HEK293 (cell line): Measurements from ENCODE around the gene KCNK7.

Experiments used
- CTCF ChIA-PET: fragments of 350-600 bp; formaldehyde crosslinking; extraction: SDS; loops from one replicate; lab custom pipeline; 2021; ENCODE audit warnings: antibody characterized with exemption; lab: Yijun Ruan, JAX
- POLR2A ChIA-PET: fragments of 300-600 bp; formaldehyde crosslinking; extraction: SDS; loops from one replicate; lab custom pipeline; 2020; ENCODE audit warnings: antibody characterized with exemption, inconsistent platforms; lab: Yijun Ruan, JAX
- H3K27ac ChIP-seq: fragments of 200-500 bp; sonication (Bioruptor generic); 2 replicates; pipeline ENCODE4 v1.5.1; 2014; ENCODE audit warnings: low read depth, low read length, control low read depth, inconsistent platforms; ENCODE audit errors: extremely low read depth
- H3K36me3 ChIP-seq, 2 experiments: fragments of 200-500 bp in 1 of 2; sonication (Bioruptor generic) in 1 of 2; 1 replicate in 1 of 2; 2 replicates in 1 of 2; pipeline ENCODE4 v1.5.1; 2014 to 2017; ENCODE audit warnings: inconsistent platforms in 2 of 2, low read length in 2 of 2; ENCODE audit not compliant: control insufficient read depth in 2 of 2, insufficient read depth in 1 of 2
- H3K4me1 ChIP-seq: fragments of 200-500 bp; sonication (Bioruptor generic); 2 replicates; pipeline ENCODE4 v1.5.1; 2014; ENCODE audit warnings: mild to moderate bottlenecking, low read length, inconsistent platforms; ENCODE audit not compliant: control insufficient read depth, insufficient read depth
- H3K4me3 ChIP-seq: 2 replicates; pipeline ENCODE4 v1.5.1; 2011; ENCODE audit warnings: low read depth, mild to moderate bottlenecking, control low read depth, low read length, moderate library complexity
- H3K9me3 ChIP-seq: fragments of 200-500 bp; sonication (Bioruptor generic); 2 replicates; pipeline ENCODE4 v1.5.1; 2014; ENCODE audit warnings: low read depth, low read length, inconsistent platforms; ENCODE audit not compliant: control insufficient read depth, insufficient read depth
- MYNN ChIP-seq: fragments of 450-650 bp; formaldehyde crosslinking; IDR thresholded peaks from 2 replicates; pipeline ENCODE4 v1.5.1; 2016; ENCODE audit warnings: missing biosample characterization, missing genetic modification characterization, borderline replicate concordance
- ZNF341 ChIP-seq: fragments of 450-650 bp; formaldehyde crosslinking; IDR thresholded peaks from 2 replicates; pipeline ENCODE4; 2016; ENCODE audit warnings: low read depth, missing biosample characterization, missing genetic modification characterization
- ZNF391 ChIP-seq: fragments of 450-650 bp; formaldehyde crosslinking; IDR thresholded peaks from 2 replicates; pipeline ENCODE4 v1.5.1; 2016; ENCODE audit warnings: low read depth, missing biosample characterization, missing genetic modification characterization, borderline replicate concordance
- ZNF521 ChIP-seq: fragments of 450-650 bp; formaldehyde crosslinking; IDR thresholded peaks from 2 replicates; pipeline ENCODE4 v1.5.1; 2017; ENCODE audit warnings: missing biosample characterization, mild to moderate bottlenecking, missing genetic modification characterization
- ZNF654 ChIP-seq: fragments of 450-650 bp; formaldehyde crosslinking; IDR thresholded peaks from 2 replicates; pipeline ENCODE4 v1.5.1; 2016; ENCODE audit warnings: low read depth, missing biosample characterization, missing genetic modification characterization
- ZNF670 ChIP-seq: fragments of 450-650 bp; formaldehyde crosslinking; IDR thresholded peaks from 2 replicates; pipeline ENCODE4 v1.5.1; 2016; ENCODE audit warnings: missing biosample characterization, missing genetic modification characterization, low read depth
- TF ChIP-seq, protein P1 (sequence below): fragments of 450-650 bp; formaldehyde crosslinking; conservative IDR thresholded peaks from 2 replicates; pipeline ENCODE4 v1.5.1; 2016; ENCODE audit warnings: low read depth, missing biosample characterization, missing genetic modification characterization
- TF ChIP-seq, protein P2 (sequence below): fragments of 450-650 bp; formaldehyde crosslinking; IDR thresholded peaks from 2 replicates; pipeline ENCODE4 v1.5.1; 2017; ENCODE audit warnings: missing biosample characterization, missing genetic modification characterization
- TF ChIP-seq, protein P3 (sequence below): fragments of 450-650 bp; formaldehyde crosslinking; IDR thresholded peaks from 2 replicates; pipeline ENCODE4 v1.5.1; 2016; ENCODE audit warnings: missing biosample characterization, missing genetic modification characterization
- TF ChIP-seq, protein P4 (sequence below): fragments of 450-650 bp; formaldehyde crosslinking; IDR thresholded peaks from 2 replicates; pipeline ENCODE4 v1.5.0; 2017; ENCODE audit warnings: missing biosample characterization, missing genetic modification characterization, borderline replicate concordance

KCNK7 gene

DNA sequence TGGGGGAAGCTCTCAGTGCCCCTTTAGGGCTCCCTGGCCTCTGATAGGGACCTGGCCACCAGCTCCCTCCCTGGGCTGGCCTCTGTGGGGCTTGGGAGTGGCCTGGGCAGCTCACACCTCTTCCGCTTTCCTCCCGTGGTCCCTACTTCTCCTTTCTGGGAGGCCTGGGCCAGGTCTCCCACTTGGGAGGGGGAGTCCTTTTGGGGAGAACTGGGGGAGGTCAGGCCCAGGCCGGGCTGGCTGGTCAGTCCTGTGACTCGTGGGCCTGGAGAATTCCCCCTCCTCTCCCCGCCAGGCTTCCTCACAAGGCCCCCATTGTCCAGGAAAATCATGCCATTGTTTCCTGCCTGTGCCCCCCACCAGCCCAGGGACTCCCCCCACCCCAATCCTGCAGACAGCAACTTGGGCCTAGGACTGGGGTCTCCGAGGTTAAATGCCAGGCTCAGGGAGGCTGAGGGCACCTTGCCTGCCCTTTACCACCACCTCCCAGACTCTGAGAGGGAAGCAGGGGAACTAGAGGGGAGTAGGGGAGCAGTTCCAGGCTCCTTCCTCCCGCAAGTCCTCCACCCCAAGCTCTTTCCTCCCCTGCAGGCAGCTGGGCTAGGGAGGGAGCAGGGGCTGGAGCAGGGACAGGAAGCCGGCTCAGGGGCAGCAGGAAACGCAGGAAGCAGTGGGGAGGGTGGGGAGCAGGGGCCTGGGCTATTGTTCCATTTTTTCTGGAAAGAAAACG is 15.6 kb upstream of the KCNK7 start (continued):
- TF ChIP-seq, protein P1, sequence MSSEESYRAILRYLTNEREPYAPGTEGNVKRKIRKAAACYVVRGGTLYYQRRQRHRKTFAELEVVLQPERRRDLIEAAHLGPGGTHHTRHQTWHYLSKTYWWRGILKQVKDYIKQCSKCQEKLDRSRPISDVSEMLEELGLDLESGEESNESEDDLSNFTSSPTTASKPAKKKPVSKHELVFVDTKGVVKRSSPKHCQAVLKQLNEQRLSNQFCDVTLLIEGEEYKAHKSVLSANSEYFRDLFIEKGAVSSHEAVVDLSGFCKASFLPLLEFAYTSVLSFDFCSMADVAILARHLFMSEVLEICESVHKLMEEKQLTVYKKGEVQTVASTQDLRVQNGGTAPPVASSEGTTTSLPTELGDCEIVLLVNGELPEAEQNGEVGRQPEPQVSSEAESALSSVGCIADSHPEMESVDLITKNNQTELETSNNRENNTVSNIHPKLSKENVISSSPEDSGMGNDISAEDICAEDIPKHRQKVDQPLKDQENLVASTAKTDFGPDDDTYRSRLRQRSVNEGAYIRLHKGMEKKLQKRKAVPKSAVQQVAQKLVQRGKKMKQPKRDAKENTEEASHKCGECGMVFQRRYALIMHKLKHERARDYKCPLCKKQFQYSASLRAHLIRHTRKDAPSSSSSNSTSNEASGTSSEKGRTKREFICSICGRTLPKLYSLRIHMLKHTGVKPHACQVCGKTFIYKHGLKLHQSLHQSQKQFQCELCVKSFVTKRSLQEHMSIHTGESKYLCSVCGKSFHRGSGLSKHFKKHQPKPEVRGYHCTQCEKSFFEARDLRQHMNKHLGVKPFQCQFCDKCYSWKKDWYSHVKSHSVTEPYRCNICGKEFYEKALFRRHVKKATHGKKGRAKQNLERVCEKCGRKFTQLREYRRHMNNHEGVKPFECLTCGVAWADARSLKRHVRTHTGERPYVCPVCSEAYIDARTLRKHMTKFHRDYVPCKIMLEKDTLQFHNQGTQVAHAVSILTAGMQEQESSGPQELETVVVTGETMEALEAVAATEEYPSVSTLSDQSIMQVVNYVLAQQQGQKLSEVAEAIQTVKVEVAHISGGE (tag by site-specific recombination), result no peak
- TF ChIP-seq ZNF521 (no peak), ZNF391 (tag by site-specific recombination) (no peak), MYNN (tag by site-specific recombination) (no peak), ZNF341 (tag by site-specific recombination) (no peak)
- TF ChIP-seq, protein P2, sequence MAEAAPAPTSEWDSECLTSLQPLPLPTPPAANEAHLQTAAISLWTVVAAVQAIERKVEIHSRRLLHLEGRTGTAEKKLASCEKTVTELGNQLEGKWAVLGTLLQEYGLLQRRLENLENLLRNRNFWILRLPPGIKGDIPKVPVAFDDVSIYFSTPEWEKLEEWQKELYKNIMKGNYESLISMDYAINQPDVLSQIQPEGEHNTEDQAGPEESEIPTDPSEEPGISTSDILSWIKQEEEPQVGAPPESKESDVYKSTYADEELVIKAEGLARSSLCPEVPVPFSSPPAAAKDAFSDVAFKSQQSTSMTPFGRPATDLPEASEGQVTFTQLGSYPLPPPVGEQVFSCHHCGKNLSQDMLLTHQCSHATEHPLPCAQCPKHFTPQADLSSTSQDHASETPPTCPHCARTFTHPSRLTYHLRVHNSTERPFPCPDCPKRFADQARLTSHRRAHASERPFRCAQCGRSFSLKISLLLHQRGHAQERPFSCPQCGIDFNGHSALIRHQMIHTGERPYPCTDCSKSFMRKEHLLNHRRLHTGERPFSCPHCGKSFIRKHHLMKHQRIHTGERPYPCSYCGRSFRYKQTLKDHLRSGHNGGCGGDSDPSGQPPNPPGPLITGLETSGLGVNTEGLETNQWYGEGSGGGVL (tag by site-specific recombination), result peak; percentile 24; the same call in 1 of the 2 replicates

DNA sequence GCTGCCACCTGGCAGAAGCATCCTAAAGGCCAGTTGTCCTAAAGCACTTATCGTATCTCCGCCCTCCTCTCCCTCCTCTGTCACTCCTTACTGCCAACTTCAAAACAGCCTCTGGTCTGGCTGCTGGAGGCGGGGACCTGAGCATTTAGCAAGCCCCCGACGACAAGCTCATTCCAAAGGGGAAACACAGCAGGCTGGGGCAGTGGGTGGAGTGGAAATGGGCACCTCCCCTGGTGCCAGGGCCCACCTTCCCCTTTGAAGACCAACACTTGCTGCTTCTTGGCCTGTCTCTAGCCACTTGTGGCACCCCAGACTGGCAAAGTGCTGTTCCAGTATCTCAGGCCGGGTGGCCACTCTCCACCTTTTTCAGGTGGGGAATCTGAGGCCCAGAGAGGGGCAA is 14.8 kb upstream of the KCNK7 start:
- Histone ChIP-seq H3K36me3 (peaks cover 0 to 67% of the 10 kb centered on the region in 2 experiments; a peak in 1 of 3 replicates), H3K27ac (no peak overlapping the region)

DNA sequence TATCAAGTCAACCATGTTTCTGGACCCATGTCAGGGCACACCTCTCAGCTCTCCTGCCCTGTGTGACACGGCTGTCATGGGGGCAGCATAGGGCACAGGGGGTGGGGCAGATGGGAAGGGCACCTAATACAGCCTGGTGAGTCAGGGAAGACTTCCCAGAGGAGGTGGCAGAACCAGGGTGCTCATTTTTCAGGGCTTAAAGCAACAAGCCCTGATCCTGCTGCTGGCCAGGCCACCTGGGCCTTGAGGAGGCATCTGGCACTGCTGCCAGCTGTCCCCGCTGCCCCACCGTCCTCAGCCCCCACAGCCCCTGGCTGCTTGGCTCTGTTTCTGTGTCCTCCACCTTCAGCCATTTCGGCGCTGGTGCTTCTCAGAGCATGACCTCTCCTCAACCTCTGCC is 14.1 kb upstream of the KCNK7 start:
- POLR2A ChIA-PET, result no interaction called here
- Histone ChIP-seq H3K27ac (no peak overlapping the region), H3K9me3 (no peaks in the 10 kb centered on the region), H3K4me1 (no peaks in the 10 kb centered on the region), H3K36me3 (peaks cover 0 to 74% of the 10 kb centered on the region in 2 experiments; a peak in 1 of 3 replicates), H3K4me3 (no peak overlapping the region)
- CTCF ChIA-PET, result interaction anchor here (1.2 to 2.7 kb wide), 2 partner anchors 16 to 17 kb away, joined by 4 to 13 read pairs; no protein-coding TSS in a partner anchor
- TF ChIP-seq ZNF670 (tag by site-specific recombination) (no peak), ZNF654 (tag by site-specific recombination) (no peak)
- TF ChIP-seq, protein P1 (tag by site-specific recombination), result no peak

More for the DNA sequence above, 14.8 kb upstream of the KCNK7 start:
- TF ChIP-seq, protein P3, sequence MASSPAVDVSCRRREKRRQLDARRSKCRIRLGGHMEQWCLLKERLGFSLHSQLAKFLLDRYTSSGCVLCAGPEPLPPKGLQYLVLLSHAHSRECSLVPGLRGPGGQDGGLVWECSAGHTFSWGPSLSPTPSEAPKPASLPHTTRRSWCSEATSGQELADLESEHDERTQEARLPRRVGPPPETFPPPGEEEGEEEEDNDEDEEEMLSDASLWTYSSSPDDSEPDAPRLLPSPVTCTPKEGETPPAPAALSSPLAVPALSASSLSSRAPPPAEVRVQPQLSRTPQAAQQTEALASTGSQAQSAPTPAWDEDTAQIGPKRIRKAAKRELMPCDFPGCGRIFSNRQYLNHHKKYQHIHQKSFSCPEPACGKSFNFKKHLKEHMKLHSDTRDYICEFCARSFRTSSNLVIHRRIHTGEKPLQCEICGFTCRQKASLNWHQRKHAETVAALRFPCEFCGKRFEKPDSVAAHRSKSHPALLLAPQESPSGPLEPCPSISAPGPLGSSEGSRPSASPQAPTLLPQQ (tag by site-specific recombination), result peak; percentile 65; the same call in 1 of the 2 replicates
- TF ChIP-seq, protein P4, sequence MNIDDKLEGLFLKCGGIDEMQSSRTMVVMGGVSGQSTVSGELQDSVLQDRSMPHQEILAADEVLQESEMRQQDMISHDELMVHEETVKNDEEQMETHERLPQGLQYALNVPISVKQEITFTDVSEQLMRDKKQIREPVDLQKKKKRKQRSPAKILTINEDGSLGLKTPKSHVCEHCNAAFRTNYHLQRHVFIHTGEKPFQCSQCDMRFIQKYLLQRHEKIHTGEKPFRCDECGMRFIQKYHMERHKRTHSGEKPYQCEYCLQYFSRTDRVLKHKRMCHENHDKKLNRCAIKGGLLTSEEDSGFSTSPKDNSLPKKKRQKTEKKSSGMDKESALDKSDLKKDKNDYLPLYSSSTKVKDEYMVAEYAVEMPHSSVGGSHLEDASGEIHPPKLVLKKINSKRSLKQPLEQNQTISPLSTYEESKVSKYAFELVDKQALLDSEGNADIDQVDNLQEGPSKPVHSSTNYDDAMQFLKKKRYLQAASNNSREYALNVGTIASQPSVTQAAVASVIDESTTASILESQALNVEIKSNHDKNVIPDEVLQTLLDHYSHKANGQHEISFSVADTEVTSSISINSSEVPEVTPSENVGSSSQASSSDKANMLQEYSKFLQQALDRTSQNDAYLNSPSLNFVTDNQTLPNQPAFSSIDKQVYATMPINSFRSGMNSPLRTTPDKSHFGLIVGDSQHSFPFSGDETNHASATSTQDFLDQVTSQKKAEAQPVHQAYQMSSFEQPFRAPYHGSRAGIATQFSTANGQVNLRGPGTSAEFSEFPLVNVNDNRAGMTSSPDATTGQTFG (tag by site-specific recombination), result no peak
- TF ChIP-seq, all 188 proteins: peak for 1
- H3K9me3 ChIP-seq, result no peaks in the 10 kb centered on the region
- H3K4me3 ChIP-seq, result no peak overlapping the region
- H3K4me1 ChIP-seq, result no peaks in the 10 kb centered on the region
- POLR2A ChIA-PET, result no interaction called here
- CTCF ChIA-PET, result interaction anchor here (0.9 to 2.7 kb wide), 3 partner anchors 16 to 42 kb away, joined by 3 to 13 read pairs (median 4); no protein-coding TSS in a partner anchor
